ENCODE measurements around the gene SMAD6.
A peak's percentile ranks its signal among the peaks of the same experiment; 100 is the strongest.

Gene SMAD6

DNA sequence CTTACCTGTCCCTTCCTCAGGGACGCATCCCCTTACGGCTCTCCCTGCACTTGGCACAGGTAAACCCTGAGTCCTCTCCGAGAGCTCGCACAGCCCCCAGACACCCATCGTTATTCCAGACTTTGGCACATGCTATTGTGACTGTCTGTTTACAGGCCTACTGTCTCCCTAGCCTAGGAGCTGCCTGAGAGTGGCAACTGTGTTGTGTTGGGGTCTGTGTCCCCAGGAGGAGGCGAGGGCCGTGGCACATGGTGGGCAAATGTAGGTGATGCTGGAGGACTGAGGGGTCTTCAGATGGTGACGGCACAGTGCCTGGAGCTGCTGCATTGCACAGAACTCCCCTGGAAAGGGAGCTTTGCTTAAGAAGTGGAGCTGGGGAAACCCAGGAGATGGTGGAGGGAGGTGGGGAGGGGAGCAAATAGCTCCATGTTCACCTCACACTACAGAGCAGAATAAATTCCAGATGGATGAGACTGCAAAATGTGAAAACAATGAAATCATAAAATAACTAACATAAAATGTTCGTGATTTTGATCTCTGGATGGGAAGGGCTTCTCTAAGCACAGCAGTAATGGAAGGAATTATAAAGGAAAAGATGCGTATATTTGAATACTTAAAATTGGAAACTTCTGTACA lies 96.5 kb downstream of the SMAD6 start:
- DNase-seq (ENCODE audit: low spot score) = peak; percentile 66

DNA sequence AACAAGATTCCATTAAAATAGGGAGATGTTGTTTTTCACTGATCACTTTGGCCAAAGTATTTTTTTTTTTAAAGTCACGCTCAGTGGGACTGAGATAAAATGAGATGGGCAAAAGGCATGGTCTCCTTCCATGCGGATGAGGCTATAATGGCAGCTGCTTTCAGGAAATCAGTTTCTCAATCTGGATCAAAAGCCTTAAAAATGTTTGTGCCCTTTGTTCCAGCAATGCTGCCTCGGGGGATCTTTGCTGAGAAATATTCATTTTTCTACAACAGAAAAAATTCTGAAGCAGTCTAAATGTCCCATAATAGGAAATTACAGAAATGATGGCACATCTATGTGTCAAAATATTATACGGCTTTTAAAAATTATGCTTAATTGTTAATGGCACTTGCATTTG lies 97.2 kb downstream of the SMAD6 start:
- no peak for DNase-seq (ENCODE audit: low spot score)

DNA sequence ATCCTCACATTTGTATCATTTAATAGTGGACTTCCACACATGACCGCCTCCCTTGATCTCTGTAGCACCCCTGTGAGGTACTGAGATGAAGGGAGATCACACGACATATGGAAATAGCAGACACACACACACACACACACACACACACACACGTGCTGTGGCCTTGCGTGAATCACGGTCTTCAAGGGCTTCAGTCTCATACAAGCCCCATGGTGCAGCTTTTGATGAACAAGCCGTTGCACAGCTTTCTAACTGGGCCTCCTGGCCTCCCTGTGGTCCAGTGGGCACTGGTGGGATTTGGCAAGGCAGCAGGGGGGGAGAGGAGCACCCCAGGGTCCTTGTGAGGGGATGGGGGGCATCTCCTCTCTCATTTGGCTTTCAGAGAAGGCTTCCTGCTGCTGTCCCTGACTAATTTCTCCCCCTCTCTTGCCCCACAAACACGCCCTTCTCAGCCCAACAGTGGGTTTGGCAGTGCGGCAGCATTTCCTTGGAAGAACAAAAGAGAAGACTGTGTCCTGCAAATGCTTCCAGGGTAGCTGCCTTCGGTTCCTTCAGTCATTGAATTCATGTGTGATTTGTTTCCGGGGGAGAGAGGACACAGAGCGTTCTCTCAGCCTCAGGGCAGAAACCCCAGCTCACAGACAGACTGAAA lies 98.7 kb downstream of the SMAD6 start:
- no peak for DNase-seq (ENCODE audit: low spot score)

DNA sequence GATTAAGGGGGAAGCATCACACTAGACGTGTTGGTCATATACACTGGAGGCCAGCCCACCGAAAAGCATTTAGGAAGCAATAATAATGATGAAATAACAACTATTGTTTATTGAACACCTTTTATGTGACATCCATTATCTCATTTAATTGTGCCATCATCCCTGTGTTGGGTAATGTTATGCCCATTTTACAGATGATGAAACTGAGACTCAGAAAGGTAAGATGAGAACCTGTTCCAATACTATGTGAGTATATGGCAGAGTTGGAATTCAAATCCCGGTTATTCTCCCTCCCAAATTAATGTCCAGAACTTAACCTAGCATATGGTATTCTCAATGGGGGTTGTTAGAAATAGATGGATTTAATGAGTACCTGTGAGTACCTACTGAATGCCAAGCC lies 99.2 kb downstream of the SMAD6 start:
- no peak for DNase-seq (ENCODE audit: low spot score)

DNA sequence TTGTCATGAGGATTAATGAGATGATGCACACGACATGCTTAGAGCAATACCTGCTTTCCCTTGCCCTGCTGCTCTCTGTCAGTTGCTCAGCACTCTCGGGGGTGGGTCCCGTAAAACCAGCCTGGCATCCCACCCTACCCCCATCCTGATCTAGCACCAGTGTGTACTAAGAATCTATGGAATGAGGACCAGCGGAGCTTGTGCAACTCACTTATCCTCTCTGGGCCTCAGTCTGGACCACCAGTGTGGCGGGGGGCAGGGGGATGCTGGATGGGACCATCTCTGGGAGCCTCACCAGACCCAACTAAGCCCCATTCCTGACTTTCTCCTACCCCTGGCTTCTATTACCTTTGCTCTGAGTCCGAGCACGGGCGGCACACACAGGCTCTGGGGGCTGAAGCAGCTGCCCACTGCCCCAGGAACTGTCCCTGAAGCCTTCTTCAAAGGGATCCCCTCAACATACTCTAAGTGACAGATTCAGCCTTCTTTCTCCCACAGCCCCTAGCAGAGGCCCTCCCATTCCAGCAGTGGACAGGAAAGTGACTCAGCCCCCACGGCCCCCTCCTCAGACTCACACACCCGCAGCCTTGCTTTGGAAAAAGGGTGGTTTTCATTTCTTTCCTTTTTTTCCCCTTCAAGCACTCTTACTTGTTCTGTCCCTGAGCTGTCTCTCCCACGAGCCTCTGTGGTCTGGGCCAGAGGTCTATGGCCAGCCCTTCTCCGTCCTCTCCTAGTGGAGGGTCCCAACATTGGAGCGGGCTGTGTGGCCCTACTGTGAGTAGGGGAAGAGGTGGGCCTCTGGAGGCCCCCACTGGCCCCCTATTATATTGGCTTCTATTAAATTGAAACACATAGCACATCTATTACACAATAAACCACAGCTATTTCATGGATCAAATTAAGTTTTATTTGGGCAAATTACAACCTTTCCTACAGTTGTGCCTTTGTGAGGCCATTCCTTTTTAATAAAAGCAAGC lies 100.3 kb downstream of the SMAD6 start:
- no peak for DNase-seq (ENCODE audit: low spot score)

DNA sequence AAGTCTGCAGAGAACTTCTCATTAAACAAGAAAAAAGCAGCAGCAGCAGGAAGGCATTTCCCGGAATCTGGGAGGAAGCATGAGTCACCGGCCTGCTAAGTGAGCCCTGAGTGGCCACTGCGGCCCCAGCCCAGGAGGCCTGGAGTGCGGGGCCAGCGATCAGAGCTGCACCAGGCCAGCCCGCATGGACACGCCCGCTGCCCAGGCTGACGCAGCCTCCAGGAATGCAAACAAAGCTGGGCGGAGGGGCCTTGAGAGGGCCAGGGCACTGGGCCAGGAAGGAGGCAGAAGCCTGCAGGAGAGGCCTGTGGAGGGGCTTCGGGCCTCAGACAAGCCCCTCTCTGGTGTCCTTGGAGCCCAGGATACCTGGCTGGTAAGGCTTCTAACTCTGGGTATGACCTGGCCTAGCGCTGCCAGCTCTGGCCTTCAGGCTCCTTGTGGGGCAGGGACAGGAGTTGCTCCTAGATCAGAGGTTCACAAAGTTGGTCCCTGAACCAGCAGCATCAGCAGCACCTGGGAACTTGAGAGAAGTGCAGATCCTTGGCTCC lies 101.2 kb downstream of the SMAD6 start:
- peak; percentile 97 for DNase-seq (ENCODE audit: low spot score)

DNA sequence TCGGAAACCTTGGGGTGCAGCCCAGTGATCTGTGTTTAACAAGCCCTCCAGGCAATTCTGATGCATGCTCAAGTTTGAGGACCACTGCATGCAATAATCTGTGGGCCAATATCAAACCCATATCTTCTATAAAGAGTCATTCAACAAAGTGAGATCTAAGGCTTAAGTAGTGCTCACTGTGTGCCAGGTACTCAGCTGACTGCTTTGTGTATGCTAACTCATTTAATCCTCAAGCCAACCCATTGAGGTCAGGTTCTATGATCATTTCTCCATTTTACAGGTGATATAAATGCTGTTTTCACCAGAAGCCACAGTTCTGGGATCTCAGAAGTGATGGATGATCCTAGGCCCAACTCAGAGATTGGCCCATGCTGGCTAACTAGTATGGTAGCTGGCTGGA lies 101.7 kb downstream of the SMAD6 start:
- DNase-seq (ENCODE audit: low spot score) = no peak

DNA sequence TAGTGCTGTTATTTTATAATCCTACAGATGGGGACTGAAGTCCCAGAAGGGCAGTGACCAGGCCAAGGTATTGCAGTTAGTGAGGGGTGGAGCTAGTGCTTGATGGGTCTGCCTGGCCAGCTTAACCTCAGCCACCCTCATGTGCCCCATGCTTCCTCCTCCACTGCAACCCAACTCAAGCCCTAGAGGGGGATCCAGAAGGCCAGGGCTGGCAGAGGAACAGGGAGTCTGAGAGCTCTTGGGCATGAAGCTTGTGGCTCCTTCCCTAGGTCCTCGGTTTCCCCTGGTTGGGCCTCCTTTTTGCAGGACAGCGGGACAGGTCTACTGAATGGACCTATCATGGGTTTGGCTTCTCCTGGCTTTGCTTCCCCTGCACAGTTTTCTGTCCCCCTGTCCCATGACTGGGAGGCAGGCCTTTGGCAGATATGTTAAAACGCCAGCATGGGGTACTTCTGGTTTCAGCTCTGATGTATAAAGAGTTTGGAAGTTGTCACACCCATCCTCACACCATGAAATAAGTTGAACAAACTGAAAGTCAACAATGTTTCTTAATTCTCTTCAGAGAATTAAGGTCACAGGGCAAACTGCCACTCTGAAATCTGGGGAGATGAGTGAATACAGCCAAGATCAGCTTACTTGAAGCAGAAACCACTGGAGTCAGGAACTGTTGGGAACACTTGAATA lies 103.3 kb downstream of the SMAD6 start:
- no peak for DNase-seq (ENCODE audit: low spot score)

DNA sequence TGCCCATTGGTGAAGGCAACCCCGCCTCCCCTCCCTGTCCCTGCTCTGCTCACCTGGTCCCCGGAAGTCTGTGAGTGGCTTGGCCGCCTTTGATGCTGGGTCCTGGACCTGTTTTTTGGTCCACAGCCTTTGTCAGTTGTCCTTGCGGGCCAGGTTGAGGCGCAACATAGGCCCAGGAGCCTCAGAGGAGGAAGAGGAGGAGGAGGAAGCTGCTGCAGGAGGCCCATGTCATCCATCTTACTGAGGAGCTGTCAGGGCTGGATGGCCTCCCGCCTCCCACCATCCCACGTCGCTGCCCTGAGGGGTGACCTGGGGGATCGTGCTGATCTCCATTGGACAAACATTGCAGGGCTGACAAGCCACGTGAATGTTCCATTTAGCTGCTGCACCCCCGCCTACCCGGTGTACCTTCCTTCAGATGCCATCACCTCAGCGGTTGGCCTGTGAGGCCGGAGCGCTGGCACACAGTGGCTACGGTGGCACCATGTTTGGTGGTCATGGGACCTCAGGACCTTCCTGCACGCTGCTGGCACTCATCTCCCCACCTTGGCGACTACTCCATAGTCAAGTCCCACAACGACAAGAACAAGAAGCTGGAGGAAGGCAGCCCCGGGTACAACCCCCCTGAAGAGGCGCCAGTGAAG lies 106.3 kb downstream of the SMAD6 start:
- DNase-seq (ENCODE audit: low spot score) = no peak

DNA sequence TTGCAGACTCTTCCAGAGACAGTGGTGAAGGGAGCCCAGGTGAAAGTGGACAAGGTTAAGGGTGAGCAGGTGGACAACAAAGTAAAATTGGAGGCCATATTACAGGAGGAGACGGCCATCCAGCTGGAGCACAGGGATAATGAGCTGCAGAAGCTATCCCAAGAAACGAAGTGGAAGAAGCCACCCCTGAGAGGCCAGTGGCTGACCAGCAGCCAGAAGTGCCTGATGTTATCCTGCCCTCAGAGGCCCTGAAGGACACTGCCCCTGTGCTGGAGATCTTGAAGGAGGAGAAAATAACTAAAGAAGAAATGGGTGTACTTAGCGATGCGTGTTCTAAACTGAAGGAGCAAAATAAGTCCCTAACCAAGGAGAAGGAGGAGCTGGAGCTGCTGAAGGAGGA lies 107.6 kb downstream of the SMAD6 start:
- no peak for DNase-seq (ENCODE audit: low spot score)

DNA sequence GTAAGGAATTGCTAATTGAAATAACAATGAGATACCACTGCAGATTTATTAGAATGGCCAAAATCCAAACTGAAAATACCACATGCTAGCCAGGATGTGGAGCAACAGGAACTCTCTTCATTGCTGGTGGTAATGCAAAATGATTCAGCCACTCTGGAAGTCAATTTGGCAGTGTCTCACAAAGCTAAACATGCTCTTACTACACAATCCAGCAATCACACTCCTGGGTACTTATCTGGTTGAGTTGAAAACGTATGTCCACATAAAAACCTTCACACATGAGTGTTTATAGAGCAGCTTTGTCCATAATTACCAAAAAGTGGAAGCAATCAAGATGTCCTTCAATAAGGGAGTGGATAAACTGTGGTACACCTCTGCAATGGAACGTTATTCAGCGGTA lies 113.3 kb downstream of the SMAD6 start:
- peak; percentile 66 for DNase-seq (ENCODE audit: low spot score)

DNA sequence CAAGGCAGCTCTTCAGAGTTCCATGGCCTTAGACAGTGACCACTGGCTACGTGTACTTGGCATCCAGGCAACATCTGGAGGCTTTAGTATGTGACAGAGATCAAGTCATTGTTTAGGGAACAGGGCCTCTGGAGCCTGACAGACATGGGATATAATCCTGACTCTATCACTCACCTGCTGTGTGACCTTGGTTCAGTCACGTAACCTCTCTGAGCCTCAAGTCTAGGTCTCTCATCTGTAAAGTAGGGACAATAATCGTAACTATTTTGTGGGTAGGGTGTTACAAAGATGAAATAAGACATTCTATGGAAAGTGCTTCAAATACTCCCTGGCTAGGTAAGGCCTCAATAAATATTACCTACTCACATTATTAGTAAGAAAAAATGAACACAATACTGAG lies 114.2 kb downstream of the SMAD6 start:
- no peak for DNase-seq (ENCODE audit: low spot score)

DNA sequence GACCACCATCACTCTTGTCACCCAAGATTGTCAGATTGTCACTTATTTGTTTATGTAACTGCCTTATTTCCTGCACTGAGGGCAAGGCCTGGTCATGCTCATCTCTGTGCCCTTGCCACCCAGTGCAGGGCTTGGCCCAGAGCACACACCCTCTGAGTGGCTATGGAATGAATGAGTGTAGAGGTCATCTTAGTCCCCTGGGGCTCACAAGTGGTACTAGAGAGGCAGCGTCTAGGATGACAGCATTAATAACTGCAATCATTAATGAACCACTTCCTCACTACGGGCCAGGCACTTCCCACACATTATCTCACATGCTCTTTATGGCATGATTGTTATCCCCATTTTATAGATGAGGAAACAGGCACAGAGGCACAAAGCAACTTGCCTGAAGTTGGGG lies 117.0 kb downstream of the SMAD6 start:
- no peak for DNase-seq (ENCODE audit: low spot score)

DNA sequence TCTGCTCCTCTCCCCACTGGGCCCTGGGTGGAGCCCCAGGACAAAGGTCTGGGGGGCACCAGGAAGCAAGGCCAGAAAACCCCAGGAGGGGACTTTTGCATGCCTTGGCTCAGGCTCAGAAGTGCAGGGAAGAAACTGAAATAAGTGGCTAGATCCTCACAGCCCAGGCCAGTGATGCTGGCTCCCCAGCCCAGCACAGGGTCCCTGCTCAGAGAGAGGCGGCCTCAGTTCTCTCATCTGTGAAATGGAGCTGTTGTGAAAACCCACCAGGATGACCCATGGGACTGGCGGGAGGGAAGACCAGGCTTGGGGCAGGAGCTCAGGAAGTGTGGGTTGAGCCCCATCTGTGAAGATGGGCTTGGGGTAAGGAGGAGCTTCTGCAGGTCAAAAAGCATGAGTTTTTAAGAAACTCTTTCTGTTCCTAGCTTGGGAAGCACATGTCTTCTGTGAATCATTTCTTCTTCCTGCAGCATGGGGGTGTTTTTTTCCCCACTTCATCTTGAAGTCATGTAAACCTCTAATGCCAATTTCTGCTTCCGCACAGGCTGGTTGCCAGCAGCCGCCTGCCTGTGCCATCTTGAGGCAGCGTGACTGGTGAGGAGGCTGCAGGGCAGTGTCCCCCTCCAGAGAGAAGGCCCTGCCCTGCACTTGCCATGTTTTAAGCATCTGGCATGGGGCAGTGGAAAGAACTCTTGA lies 118.6 kb downstream of the SMAD6 start:
- no peak for DNase-seq (ENCODE audit: low spot score)

DNA sequence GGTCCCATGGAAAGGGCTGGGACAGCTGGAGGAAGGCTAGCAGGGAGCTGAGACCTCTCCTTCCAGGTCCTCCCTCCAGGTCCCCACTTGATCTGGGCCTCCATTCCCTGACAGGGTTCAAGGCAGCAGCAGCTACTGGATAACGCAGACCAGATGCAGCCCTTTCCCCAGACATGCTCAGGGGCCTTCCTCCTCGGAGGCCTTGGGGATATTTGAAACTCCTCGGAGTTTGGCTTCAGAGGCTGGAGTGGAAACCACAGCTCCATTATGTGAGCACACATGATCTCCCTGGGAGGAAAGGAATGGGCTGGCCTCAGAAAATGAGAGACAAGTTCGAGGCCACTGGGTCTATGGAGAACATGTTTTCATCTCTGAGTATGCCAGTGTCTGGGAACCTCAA lies 119.3 kb downstream of the SMAD6 start:
- DNase-seq (ENCODE audit: low spot score) = no peak

DNA sequence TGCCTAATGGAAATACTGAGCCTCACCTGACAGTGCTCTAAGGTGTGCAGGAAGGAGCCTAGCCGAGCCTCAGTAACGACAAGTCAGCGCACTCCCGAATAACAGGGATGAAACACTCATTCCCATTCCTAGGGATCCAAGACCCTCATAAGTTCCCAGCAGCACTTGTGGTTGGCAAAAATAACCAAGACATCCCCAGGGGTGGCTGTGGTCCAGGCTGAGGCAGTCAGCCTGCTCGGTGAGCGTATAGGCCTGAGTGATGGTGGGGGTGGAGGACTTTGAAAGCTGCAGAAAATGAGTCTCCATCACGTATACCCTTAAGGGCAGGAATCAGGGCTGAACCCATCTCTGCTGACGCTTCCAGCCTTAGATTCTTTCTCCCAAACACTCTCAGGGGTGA lies 120.1 kb downstream of the SMAD6 start:
- DNase-seq (ENCODE audit: low spot score) = no peak

DNA sequence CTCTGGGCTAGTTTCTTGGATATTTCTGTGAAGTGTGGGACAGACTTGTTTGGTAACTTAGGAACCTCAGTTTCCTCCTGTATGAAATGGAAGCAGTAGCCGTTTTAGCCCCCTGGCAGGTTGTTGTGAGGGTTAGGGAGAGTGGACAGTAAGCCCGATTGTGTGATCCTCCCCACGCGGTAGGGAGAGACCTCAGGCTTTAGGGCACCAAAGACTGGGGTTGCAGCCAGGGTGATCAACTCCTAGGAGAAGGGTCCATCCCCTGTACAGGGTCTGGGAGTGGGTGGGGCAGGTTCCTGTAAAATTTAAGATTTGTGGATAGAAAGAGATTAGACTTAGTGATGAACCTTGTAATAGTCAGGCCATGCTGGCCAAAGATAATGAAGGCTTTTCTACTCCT lies 120.5 kb downstream of the SMAD6 start:
- no peak for DNase-seq (ENCODE audit: low spot score)

DNA sequence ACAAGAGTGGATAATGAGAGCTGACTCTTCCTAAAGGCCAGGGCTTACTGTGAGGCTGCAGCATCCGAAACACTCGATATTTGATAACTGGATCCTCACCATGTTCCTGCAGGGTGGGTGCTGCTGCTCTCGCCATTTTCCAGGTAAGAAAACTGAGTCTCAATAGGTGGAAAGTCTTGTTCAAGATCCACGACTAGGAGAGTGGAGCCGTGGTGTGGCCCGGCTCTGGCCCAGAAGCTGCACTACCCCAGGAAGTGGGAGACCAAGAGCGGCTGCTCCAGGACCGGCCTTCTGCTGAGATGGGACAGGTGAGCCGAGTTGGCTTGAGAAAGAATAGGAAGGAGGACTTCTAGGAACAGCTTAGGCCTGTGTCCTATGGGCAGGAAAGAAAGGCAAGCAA lies 121.6 kb downstream of the SMAD6 start:
- no peak for DNase-seq (ENCODE audit: low spot score)

DNA sequence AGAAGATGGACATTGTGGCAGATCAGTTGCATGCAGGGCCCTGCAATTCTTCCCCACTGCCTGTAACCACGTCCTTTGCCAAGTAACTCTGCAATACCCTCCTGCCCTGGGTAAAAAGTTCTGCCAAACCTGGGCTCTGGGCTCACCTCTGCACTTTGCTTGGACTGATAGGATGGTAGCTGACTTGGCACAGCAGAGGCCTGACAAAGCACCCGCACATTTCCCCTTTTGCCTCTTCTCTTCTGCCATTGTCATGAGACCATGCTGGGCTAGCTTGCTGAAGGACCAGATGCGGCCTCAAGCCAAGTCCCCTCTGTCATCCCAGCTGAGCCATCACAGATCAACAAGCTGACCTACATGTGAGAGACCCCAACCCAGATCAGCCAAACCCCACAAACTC lies 122.4 kb downstream of the SMAD6 start:
- no peak for DNase-seq (ENCODE audit: low spot score)

DNA sequence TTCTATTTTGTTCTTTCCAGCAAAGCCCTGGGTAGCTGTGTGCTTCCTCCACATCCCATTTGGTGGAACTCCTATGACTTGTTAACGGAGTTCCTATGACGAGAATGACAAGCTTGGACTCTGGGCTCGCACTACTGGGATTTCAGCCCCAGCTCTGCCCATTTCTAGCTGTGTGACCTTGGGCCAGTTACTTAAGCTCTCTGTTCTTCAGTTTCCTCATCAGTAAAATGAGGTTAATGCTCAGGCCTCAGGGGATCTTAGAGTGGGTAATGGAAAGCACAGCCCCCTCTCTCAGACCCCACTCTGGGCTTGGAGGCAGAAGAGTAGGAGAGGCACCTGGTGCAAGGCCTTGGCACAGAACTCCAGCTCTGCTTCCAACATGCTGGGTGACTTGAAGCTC lies 123.1 kb downstream of the SMAD6 start:
- DNase-seq (ENCODE audit: low spot score) = no peak

DNA sequence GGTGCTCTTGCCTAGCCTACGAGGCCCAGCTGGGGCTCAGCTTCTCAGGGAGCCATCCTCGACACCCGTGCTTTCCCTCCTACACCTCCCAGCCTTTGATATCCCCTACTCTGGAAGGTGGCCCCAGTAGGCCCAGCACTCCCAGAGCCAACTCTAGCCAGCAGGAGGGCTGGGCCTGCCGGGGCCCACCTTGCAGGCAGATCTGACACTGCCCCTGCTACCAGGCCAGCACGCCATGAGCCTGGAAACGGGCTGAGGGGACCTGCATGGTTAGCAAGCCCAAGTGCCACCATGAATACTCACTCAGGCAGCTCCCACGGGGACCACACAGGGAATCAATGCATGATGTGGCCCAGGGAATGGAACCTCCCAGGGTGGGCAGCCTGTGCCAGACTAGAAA lies 123.7 kb downstream of the SMAD6 start:
- DNase-seq (ENCODE audit: low spot score) = no peak
